K562 (cell line): ENCODE data around the gene CDT1. TPM values are rescaled to one million over a fixed set of nuclear protein-coding genes. Genes with fewer than 3 reads are reported as not detected.

ENCODE experiments used
- ARHGAP35 ChIP-seq: fragments of 450-650 bp; IDR thresholded peaks from 2 replicates; pipeline ENCODE4 v1.6.1; 2018; ENCODE audit not compliant: partially characterized antibody
- CBX2 ChIP-seq: fragments of 200-600 bp; sonication (generic); IDR thresholded peaks from one replicate; pipeline ENCODE4 v1.6.1; 2012; ENCODE audit warnings: mild to moderate bottlenecking, low read length, inconsistent platforms; ENCODE audit not compliant: insufficient read depth, poor library complexity, severe bottlenecking
- CUX1 ChIP-seq: fragments of 200-800 bp; sonication (Bioruptor generic); IDR thresholded peaks from 2 replicates; pipeline ENCODE4 v1.6.1; 2016; ENCODE audit warnings: missing genetic modification characterization, missing compliant biosample characterization
- FOXO4 ChIP-seq: fragments of 450-650 bp; formaldehyde crosslinking; IDR thresholded peaks from 2 replicates; pipeline ENCODE4 v1.4.0; 2020; ENCODE audit warnings: mild to moderate bottlenecking, moderate library complexity
- IRF1 ChIP-seq: sonication (generic); formaldehyde crosslinking; IDR thresholded peaks from 2 replicates; pipeline ENCODE4 v1.8.0; 2022; ENCODE audit warnings: missing genetic modification reagents, mild to moderate bottlenecking, borderline replicate concordance
- KLF13 ChIP-seq: fragments of 450-650 bp; IDR thresholded peaks from 2 replicates; pipeline ENCODE4 v1.6.1; 2016; ENCODE audit warnings: missing genetic modification characterization, low read depth, mild to moderate bottlenecking, missing compliant biosample characterization, moderate library complexity, borderline replicate concordance
- NONO ChIP-seq, 2 experiments: fragments of 200-400 bp in 1 of 2; fragments of 450-650 bp in 1 of 2; formaldehyde crosslinking in 1 of 2; IDR thresholded peaks; 2 replicates each; pipeline ENCODE4 v1.6.1; 2017; ENCODE audit warnings: low read depth in 2 of 2, mild to moderate bottlenecking in 2 of 2, moderate library complexity in 2 of 2, low read length in 1 of 2
- UBTF ChIP-seq, 2 experiments: IDR thresholded peaks; 2 replicates each; pipeline ENCODE4 v1.6.1; 2012; ENCODE audit warnings: improper control_type of control experiment in 2 of 2, low read depth in 2 of 2, low read length in 2 of 2, borderline replicate concordance in 1 of 2
- USF1 ChIP-seq: sonication (generic); formaldehyde crosslinking; IDR thresholded peaks from 2 replicates; pipeline ENCODE4 v1.9.0; 2022; ENCODE audit warnings: mild to moderate bottlenecking, missing genetic modification reagents
- ZNF354B ChIP-seq: fragments of 250-450 bp; sonication (Bioruptor Pico); IDR thresholded peaks from 2 replicates; pipeline ENCODE4 v1.4.0; 2020
- ZNF398 ChIP-seq: fragments of 250-450 bp; sonication (Bioruptor Pico); IDR thresholded peaks from 2 replicates; pipeline ENCODE4 v1.8.0; 2021; ENCODE audit warnings: moderate library complexity, mild to moderate bottlenecking, inconsistent platforms
- polyA plus RNA-seq, 8 experiments: library from polyadenylated mRNA; depleted of rRNA in 4 of 8; stranded (reverse) in 5 of 8; unstranded in 3 of 8; fragments of >200 nt; fragmentation: Nextera tagmentation in 2 of 8; fragmentation: Illumina TruSeq in 1 of 8; extraction: Ambion mirVana in 2 of 8; extraction: Trizol in 1 of 8; gene quantifications; 2 replicates each; pipeline versions ENCODE4 v1.2.1 to v1.2.3, GENCODE V29; 2011 to 2014; ENCODE audit warnings: inconsistent platforms in 1 of 8, missing spikeins in 1 of 8
- total RNA-seq, 7 experiments: library from RNA; depleted of rRNA in 6 of 7; stranded (reverse); fragments of >200 nt in 6 of 7; fragmentation: Illumina TruSeq in 2 of 7; extraction: Trizol in 2 of 7; gene quantifications; 2 replicates each; pipeline versions ENCODE4 v1.2.1 to v1.2.3, GENCODE V29; 2011 to 2021; ENCODE audit warnings: low replicate concordance in 1 of 7

CDT1 gene
- total and polyA plus RNA-seq, 9 of the 15 experiments (the other 6 are each of a cell fraction or from before 2014, with no cell fraction given), result 0.92 to 178 (median 14.2) TPM

GRCh38 chr16:88781140-88782077 is 22.2 kb upstream of the CDT1 start (continued):
- TF ChIP-seq USF1 (CRISPR knock-in tag) (peak; percentile 81), ZNF354B (no peak), ARHGAP35 (no peak), KLF13 (tag) (peak; percentile 47; the same call in 1 of the 2 replicates), UBTF (IDR thresholded peaks at IDR 0.05; ENCODE audit: borderline replicate concordance in 1 of 2, low read depth in 2 of 2, low read length in 2 of 2) (peak; percentile 41 to 81; a peak in 1 of 4 replicates), FOXO4 (CRISPR knock-in tag) (no peak), CUX1 (CRISPR knock-in tag) (no peak), IRF1 (no peak), ZNF398 (no peak), CBX2 (no peak), NONO (IDR thresholded peaks at IDR 0.05; ENCODE audit: low read depth in 2 of 2, low read length in 1 of 2) (0 out of 4 replicates have a peak, but pooled peaks of 1 of the 2 experiments have one; percentile 27)
